Stimulated activated naive CD8-positive, alpha-beta T cell treated with anti-CD3 and anti-CD28 coated beads, Interleukin-15, Interleukin-2, amounts not matched to agents 100 ng/mL and 50 ng/mL, for 24 hours (primary cell): ENCODE data around the gene CNTNAP2.

ENCODE experiments used
- H3K27ac Mint-ChIP-seq: one replicate; pipeline ENCODE4 v1.8.0; 2021; ENCODE audit warnings: mild to moderate bottlenecking, mixed read lengths
- H3K27me3 Mint-ChIP-seq: one replicate; pipeline ENCODE4 v1.8.0; 2021; ENCODE audit warnings: mixed read lengths
- H3K36me3 Mint-ChIP-seq: one replicate; pipeline ENCODE4 v1.8.0; 2021; ENCODE audit warnings: low read depth, mixed read lengths
- H3K4me1 Mint-ChIP-seq: one replicate; pipeline ENCODE4 v1.8.0; 2021; ENCODE audit warnings: low read depth, mixed read lengths
- H3K4me3 Mint-ChIP-seq: one replicate; pipeline ENCODE4 v1.8.0; 2021; ENCODE audit warnings: mild to moderate bottlenecking, mixed read lengths
- H3K9me3 Mint-ChIP-seq: one replicate; pipeline ENCODE4 v1.8.0; 2021; ENCODE audit warnings: mixed read lengths

Gene CNTNAP2

GRCh38 chr7:147999962-148000361 lies 1883.4 kb downstream of the CNTNAP2 start:
- H3K27me3 Mint-ChIP-seq, result no peaks in the 10 kb centered on the region
- H3K27ac Mint-ChIP-seq, result no peak overlapping the region
- no peak overlapping the region for H3K4me3 Mint-ChIP-seq
- no peaks in the 10 kb centered on the region for H3K9me3 Mint-ChIP-seq
- H3K4me1 Mint-ChIP-seq, result no peaks in the 10 kb centered on the region
- H3K36me3 Mint-ChIP-seq, result no peaks in the 10 kb centered on the region

GRCh38 chr7:148011753-148012152 lies 1895.2 kb downstream of the CNTNAP2 start:
- Mint-ChIP-seq H3K9me3 (no peaks in the 10 kb centered on the region), H3K4me3 (no peak overlapping the region), H3K4me1 (no peaks in the 10 kb centered on the region), H3K27ac (no peak overlapping the region), H3K36me3 (no peaks in the 10 kb centered on the region), H3K27me3 (no peaks in the 10 kb centered on the region)

GRCh38 chr7:148014001-148014400 lies 1897.4 kb downstream of the CNTNAP2 start:
- no peaks in the 10 kb centered on the region for H3K9me3 Mint-ChIP-seq

GRCh38 chr7:148014541-148014940 lies 1897.9 kb downstream of the CNTNAP2 start:
- Mint-ChIP-seq H3K27ac (no peak overlapping the region), H3K4me1 (no peaks in the 10 kb centered on the region), H3K36me3 (no peaks in the 10 kb centered on the region)

More at GRCh38 chr7:148014001-148014400, 1897.4 kb downstream of the CNTNAP2 start:
- Mint-ChIP-seq H3K36me3 (no peaks in the 10 kb centered on the region), H3K27me3 (no peaks in the 10 kb centered on the region), H3K4me1 (no peaks in the 10 kb centered on the region), H3K27ac (no peak overlapping the region), H3K4me3 (no peak overlapping the region)

GRCh38 chr7:148017126-148017525 lies 1900.5 kb downstream of the CNTNAP2 start:
- no peaks in the 10 kb centered on the region for H3K36me3 Mint-ChIP-seq
- no peaks in the 10 kb centered on the region for H3K9me3 Mint-ChIP-seq
- H3K4me3 Mint-ChIP-seq, result no peak overlapping the region
- no peaks in the 10 kb centered on the region for H3K27me3 Mint-ChIP-seq
- H3K27ac Mint-ChIP-seq, result no peak overlapping the region
- H3K4me1 Mint-ChIP-seq, result no peaks in the 10 kb centered on the region

More at GRCh38 chr7:148014541-148014940, 1897.9 kb downstream of the CNTNAP2 start:
- Mint-ChIP-seq H3K9me3 (no peaks in the 10 kb centered on the region), H3K4me3 (no peak overlapping the region), H3K27me3 (no peaks in the 10 kb centered on the region)

GRCh38 chr7:148020679-148021078 lies 1904.1 kb downstream of the CNTNAP2 start:
- Mint-ChIP-seq H3K4me3 (no peak overlapping the region), H3K27ac (no peak overlapping the region), H3K4me1 (no peaks in the 10 kb centered on the region), H3K27me3 (no peaks in the 10 kb centered on the region), H3K9me3 (no peaks in the 10 kb centered on the region), H3K36me3 (no peaks in the 10 kb centered on the region)

- no peaks in the 10 kb centered on the region for H3K27me3 Mint-ChIP-seq
- no peak overlapping the region for H3K27ac Mint-ChIP-seq
- H3K9me3 Mint-ChIP-seq, result no peaks in the 10 kb centered on the region
- H3K4me1 Mint-ChIP-seq, result no peaks in the 10 kb centered on the region
- no peak overlapping the region for H3K4me3 Mint-ChIP-seq
- H3K36me3 Mint-ChIP-seq, result no peaks in the 10 kb centered on the region
These were observed 1905.0 kb downstream of the CNTNAP2 start for GRCh38 chr7:148021507-148022045.

GRCh38 chr7:148022832-148023231 lies 1906.2 kb downstream of the CNTNAP2 start:
- no peak overlapping the region for H3K4me3 Mint-ChIP-seq
- no peaks in the 10 kb centered on the region for H3K9me3 Mint-ChIP-seq
- no peak overlapping the region for H3K27ac Mint-ChIP-seq
- no peaks in the 10 kb centered on the region for H3K27me3 Mint-ChIP-seq
- H3K4me1 Mint-ChIP-seq, result no peaks in the 10 kb centered on the region
- H3K36me3 Mint-ChIP-seq, result no peaks in the 10 kb centered on the region

- Mint-ChIP-seq H3K9me3 (no peaks in the 10 kb centered on the region), H3K27me3 (no peaks in the 10 kb centered on the region), H3K27ac (no peak overlapping the region), H3K4me3 (no peak overlapping the region), H3K4me1 (no peaks in the 10 kb centered on the region), H3K36me3 (no peaks in the 10 kb centered on the region)
These were observed 1910.1 kb downstream of the CNTNAP2 start for GRCh38 chr7:148026713-148027112.

- no peak overlapping the region for H3K27ac Mint-ChIP-seq
- no peak overlapping the region for H3K4me3 Mint-ChIP-seq
- H3K9me3 Mint-ChIP-seq, result no peaks in the 10 kb centered on the region
- no peaks in the 10 kb centered on the region for H3K27me3 Mint-ChIP-seq
- no peaks in the 10 kb centered on the region for H3K4me1 Mint-ChIP-seq
- no peaks in the 10 kb centered on the region for H3K36me3 Mint-ChIP-seq
These were observed 1911.6 kb downstream of the CNTNAP2 start for GRCh38 chr7:148028165-148028564.

GRCh38 chr7:148031019-148031418 lies 1914.4 kb downstream of the CNTNAP2 start:
- H3K4me1 Mint-ChIP-seq, result no peaks in the 10 kb centered on the region
- no peak overlapping the region for H3K27ac Mint-ChIP-seq
- H3K27me3 Mint-ChIP-seq, result no peaks in the 10 kb centered on the region

GRCh38 chr7:148031811-148032210 lies 1915.2 kb downstream of the CNTNAP2 start:
- Mint-ChIP-seq H3K27ac (no peak overlapping the region), H3K9me3 (no peaks in the 10 kb centered on the region), H3K36me3 (no peaks in the 10 kb centered on the region)

More at GRCh38 chr7:148031019-148031418, 1914.4 kb downstream of the CNTNAP2 start:
- Mint-ChIP-seq H3K4me3 (no peak overlapping the region), H3K36me3 (no peaks in the 10 kb centered on the region), H3K9me3 (no peaks in the 10 kb centered on the region)

GRCh38 chr7:148035950-148036349 lies 1919.3 kb downstream of the CNTNAP2 start:
- H3K36me3 Mint-ChIP-seq, result no peaks in the 10 kb centered on the region
- H3K4me3 Mint-ChIP-seq, result no peak overlapping the region
- H3K27ac Mint-ChIP-seq, result no peak overlapping the region
- H3K9me3 Mint-ChIP-seq, result no peaks in the 10 kb centered on the region
- H3K27me3 Mint-ChIP-seq, result no peaks in the 10 kb centered on the region
- H3K4me1 Mint-ChIP-seq, result no peaks in the 10 kb centered on the region

More at GRCh38 chr7:148031811-148032210, 1915.2 kb downstream of the CNTNAP2 start:
- Mint-ChIP-seq H3K27me3 (no peaks in the 10 kb centered on the region), H3K4me3 (no peak overlapping the region), H3K4me1 (no peaks in the 10 kb centered on the region)

- Mint-ChIP-seq H3K9me3 (no peaks in the 10 kb centered on the region), H3K4me3 (no peak overlapping the region), H3K27me3 (no peaks in the 10 kb centered on the region), H3K36me3 (no peaks in the 10 kb centered on the region), H3K4me1 (no peaks in the 10 kb centered on the region), H3K27ac (no peak overlapping the region)
These were observed 1920.4 kb downstream of the CNTNAP2 start for GRCh38 chr7:148037044-148037443.

- Mint-ChIP-seq H3K9me3 (no peaks in the 10 kb centered on the region), H3K27ac (no peak overlapping the region), H3K27me3 (no peaks in the 10 kb centered on the region), H3K4me3 (no peak overlapping the region), H3K36me3 (no peaks in the 10 kb centered on the region), H3K4me1 (no peaks in the 10 kb centered on the region)
These were observed 1924.6 kb downstream of the CNTNAP2 start for GRCh38 chr7:148041156-148041555.

GRCh38 chr7:148042935-148043631 lies 1926.5 kb downstream of the CNTNAP2 start:
- no peaks in the 10 kb centered on the region for H3K9me3 Mint-ChIP-seq
- H3K36me3 Mint-ChIP-seq, result no peaks in the 10 kb centered on the region
- no peaks in the 10 kb centered on the region for H3K4me1 Mint-ChIP-seq
- H3K27me3 Mint-ChIP-seq, result no peaks in the 10 kb centered on the region
- no peak overlapping the region for H3K27ac Mint-ChIP-seq
- no peak overlapping the region for H3K4me3 Mint-ChIP-seq
